ENCODE data around the gene SFSWAP.

GRCh38 chr12:131671276-131671675 is 39.6 kb upstream of the SFSWAP start:
- TF ChIP-seq CTCF (IDR thresholded peaks at IDR 0.05; ENCODE audit: poor library complexity) (no peak), EZH2phosphoT487 (IDR thresholded peaks at IDR 0.05; ENCODE audit: low read depth, severe bottlenecking, unreplicated experiment) (no peak)

Measured in hepatocyte (in vitro differentiated cells).